Esophagus squamous epithelium (tissue), 4 donors: ENCODE results near the gene TCF12.

ENCODE experiments used
- POLR2A ChIP-seq, 4 donors: fragments of 450-650 bp; IDR thresholded peaks; one replicate each; pipeline ENCODE4 v1.6.1; 2017; ENCODE audit warnings: antibody characterized with exemption in 4 of 4, mild to moderate bottlenecking in 4 of 4, moderate library complexity in 3 of 4
- TF ChIP-seq, protein P1 (sequence below), 6 experiments: fragments of 450-650 bp in 4 of 6; fragments of 200-600 bp in 2 of 6; sonication (generic) in 2 of 6; IDR thresholded peaks; one replicate each; pipeline ENCODE4 v1.5.1; 2016 to 2019; ENCODE audit warnings: antibody characterized with exemption in 6 of 6, mild to moderate bottlenecking in 4 of 6, moderate library complexity in 4 of 6

GRCh38 chr15:56984681-56985481, 66.4 kb downstream of the TCF12 start:
- TF ChIP-seq, protein P1, sequence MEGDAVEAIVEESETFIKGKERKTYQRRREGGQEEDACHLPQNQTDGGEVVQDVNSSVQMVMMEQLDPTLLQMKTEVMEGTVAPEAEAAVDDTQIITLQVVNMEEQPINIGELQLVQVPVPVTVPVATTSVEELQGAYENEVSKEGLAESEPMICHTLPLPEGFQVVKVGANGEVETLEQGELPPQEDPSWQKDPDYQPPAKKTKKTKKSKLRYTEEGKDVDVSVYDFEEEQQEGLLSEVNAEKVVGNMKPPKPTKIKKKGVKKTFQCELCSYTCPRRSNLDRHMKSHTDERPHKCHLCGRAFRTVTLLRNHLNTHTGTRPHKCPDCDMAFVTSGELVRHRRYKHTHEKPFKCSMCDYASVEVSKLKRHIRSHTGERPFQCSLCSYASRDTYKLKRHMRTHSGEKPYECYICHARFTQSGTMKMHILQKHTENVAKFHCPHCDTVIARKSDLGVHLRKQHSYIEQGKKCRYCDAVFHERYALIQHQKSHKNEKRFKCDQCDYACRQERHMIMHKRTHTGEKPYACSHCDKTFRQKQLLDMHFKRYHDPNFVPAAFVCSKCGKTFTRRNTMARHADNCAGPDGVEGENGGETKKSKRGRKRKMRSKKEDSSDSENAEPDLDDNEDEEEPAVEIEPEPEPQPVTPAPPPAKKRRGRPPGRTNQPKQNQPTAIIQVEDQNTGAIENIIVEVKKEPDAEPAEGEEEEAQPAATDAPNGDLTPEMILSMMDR (IDR thresholded peaks at IDR 0.05), result no peak
- TF ChIP-seq POLR2A (IDR thresholded peaks at IDR 0.05), result no peak
